Kidney epithelial cell (primary cell): ENCODE measurements around the gene CHST12. TPM values are rescaled to one million over a fixed set of nuclear protein-coding genes. Genes with fewer than 3 reads are reported as not detected.
"Not testable (repeated sequence)": the region's sequence is repeated elsewhere in the genome, so short reads cannot be mapped to it uniquely, and the experiment has no call there.

Experiments
- DNase-seq: peaks from one replicate; pipeline ENCODE4 v3.0.0-alpha.2; 2010; ENCODE audit warnings: low read depth
- H3K27me3 ChIP-seq: 2 replicates; pipeline ENCODE4 v1.6.0; 2011; ENCODE audit warnings: low read length; ENCODE audit not compliant: control insufficient read depth, insufficient read depth
- H3K36me3 ChIP-seq: 2 replicates; pipeline ENCODE4 v1.5.1; 2011; ENCODE audit warnings: low read length; ENCODE audit not compliant: control insufficient read depth, insufficient read depth
- H3K4me3 ChIP-seq: 2 replicates; pipeline ENCODE4 v1.5.1; 2011; ENCODE audit warnings: low read depth, mild to moderate bottlenecking, control low read depth, low read length
- CTCF ChIP-seq: IDR thresholded peaks from 2 replicates; pipeline ENCODE4 v1.5.1; 2011; ENCODE audit warnings: mild to moderate bottlenecking, moderate library complexity, low read length, control low read depth, inconsistent platforms; ENCODE audit not compliant: insufficient read depth, poor library complexity, severe bottlenecking
- total RNA-seq: library from RNA; depleted of rRNA; stranded (reverse); fragments of >200 nt; gene quantifications from 2 replicates; pipeline ENCODE4 v1.2.3, GENCODE V29; 2015

CHST12 gene
- total RNA-seq, 1 donor from 2014 or later: 11.6 TPM

GRCh38 chr7:2411049-2411448, 7.6 kb downstream of the CHST12 start:
- DNase-seq: no peak
- no peaks in the 10 kb centered on the region for H3K27me3 ChIP-seq
- H3K36me3 ChIP-seq: no peaks in the 10 kb centered on the region
- H3K4me3 ChIP-seq: no peak overlapping the region
- TF ChIP-seq CTCF: no peak

GRCh38 chr7:2411815-2412586, 8.6 kb downstream of the CHST12 start:
- Histone ChIP-seq H3K27me3 (no peaks in the 10 kb centered on the region), H3K4me3 (no peak overlapping the region), H3K36me3 (no peaks in the 10 kb centered on the region)
- no peak for DNase-seq
- TF ChIP-seq CTCF: no peak

DNA sequence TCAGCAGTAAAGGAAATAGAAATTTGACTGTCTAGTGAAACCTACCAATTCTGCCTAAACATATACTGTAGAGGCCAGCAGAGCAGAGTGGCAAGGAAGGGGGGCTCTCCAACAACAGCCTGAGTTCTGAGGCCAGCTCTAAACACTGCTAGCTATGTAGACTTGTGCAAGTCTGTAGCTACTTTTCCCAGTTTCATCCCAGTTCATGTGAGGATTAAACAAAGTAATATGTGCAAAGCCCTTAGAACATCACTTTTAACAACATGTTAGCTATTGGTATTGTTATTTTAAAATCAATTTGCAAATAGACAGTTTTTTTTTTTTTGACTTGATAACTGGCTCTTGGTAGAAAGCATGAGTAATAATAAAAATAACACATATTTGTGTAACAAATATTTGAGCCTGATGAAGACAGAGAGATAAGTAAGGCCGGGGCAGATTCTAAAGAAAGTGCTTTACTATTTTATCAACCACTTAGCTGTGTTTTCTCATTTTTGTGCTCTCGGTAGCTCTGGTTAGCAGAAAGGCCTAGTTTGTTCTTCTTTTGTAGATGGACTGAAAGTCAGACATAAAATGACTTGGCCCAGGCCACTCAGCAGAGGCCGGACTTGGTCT, 9.3 kb downstream of the CHST12 start:
- no peak for DNase-seq
- Histone ChIP-seq H3K36me3 (no peaks in the 10 kb centered on the region), H3K27me3 (no peaks in the 10 kb centered on the region), H3K4me3 (no peak overlapping the region)
- TF ChIP-seq CTCF: no peak

DNA sequence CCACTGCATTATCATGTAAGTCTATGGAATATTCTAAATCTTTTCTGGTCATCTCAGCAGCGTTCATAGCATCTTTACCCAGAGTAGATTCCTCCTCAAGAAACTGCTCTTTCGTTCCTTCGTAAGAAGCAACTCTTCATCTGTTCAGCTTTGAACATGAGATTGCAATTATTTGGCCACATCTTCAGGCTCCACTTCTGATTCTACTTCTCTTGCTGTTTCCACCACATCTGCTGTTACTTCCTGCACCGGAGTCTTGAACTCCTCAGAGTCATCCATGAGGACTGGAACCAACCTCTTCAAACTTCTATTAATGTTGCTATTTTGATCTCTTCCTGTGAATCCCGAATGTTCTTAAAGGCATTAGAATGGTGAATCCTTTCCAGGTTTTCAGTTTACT, 12.7 kb downstream of the CHST12 start:
- no peak for TF ChIP-seq CTCF
- Histone ChIP-seq H3K27me3 (no peaks in the 10 kb centered on the region), H3K4me3 (no peak overlapping the region), H3K36me3 (no peaks in the 10 kb centered on the region)
- no peak for DNase-seq

DNA sequence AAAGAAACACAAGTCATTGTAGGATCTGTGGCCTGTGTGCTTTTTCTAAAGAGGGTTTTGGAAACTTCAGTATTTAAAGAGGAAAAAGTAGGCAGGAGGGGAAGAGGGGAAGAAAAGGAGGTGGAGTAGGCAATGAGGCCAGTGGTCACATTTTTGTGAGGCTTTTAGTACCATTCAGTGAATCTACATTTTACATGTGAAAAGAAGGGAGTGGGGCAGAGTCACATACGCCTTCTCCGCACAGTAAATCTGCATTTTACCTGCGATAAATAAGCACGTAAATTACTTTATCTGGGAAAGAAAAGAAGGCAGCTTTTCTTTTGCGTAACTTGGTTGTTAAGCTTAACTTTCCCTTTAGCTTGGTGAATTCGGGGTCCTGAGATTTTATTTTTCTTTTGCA, 13.2 kb downstream of the CHST12 start:
- TF ChIP-seq CTCF: no peak
- Histone ChIP-seq H3K4me3 (no peak overlapping the region), H3K27me3 (no peaks in the 10 kb centered on the region), H3K36me3 (no peaks in the 10 kb centered on the region)
- DNase-seq: no peak

- not testable (repeated sequence) for DNase-seq
Observed at GRCh38 chr7:2417178-2417577, 13.8 kb downstream of the CHST12 start.

More at GRCh38 chr7:2417178-2417577, 13.8 kb downstream of the CHST12 start:
- H3K36me3 ChIP-seq, H3K4me3 ChIP-seq, H3K27me3 ChIP-seq: not testable (repeated sequence)
